HG03097 (cell line): ENCODE results near the gene HSPD1.

Experiments
- ATAC-seq: cut with Tn5 transposase; IDR thresholded peaks from one replicate; pipeline ENCODE4 v1.9.1; 2021; ENCODE audit not compliant: unreplicated experiment, low FRiP score

HSPD1 gene

DNA sequence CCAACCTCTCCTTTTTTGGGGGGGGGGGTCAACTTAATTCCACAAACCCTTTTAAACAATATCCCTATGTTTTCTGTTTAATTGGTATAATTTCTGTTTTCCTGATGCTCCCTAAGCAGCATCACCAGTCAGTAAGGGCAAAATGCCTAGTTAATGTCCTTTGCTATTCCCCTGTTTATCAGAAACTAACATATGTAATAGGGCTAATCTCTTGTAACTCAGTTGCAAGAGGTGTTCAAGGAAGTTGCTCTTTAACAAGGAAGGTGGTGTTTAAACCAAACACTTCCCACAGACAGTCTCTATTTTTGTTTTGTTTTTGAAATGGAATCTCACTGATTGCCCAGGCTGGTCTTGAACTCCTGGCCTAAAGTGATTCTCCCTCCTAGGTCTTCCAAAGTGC is 52.8 kb downstream of the HSPD1 start:
- no peak for ATAC-seq

DNA sequence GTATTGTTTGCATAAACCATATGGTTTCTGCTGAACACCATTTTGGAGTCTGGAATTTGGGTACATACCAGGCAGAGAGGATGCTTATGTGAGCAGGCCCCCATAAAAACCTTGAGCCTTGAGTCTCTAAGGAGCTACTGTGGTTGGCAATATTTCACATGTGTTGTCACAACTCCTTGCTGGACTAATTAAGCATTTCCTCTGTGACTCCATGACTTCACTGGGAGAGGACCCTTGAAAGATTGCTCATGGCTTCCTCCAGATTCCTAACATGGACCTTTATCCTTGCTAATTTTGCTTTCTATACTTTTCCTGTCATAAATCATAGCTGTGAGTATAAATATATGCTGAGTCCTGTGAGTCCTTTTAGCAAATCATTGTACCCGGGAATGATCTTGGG is 53.9 kb downstream of the HSPD1 start:
- no peak for ATAC-seq

DNA sequence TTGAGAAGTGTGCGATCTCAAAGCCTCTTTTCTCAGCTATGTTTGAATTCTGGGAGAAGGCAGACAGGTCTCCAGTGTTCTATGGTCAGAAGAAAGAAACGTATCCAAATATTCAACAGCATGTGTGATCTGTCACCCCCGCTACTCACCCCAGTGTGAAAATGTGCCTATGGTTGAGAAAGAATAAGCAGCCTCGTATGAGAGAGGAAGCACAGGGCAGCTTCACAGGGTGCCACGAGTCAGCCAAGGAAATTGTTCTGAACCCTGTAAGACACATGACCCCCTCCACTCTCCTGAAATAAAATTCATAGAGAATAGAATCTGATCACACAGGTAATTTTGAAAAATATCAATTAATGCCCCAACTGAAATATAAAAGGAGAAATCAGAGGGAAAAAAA is 56.8 kb downstream of the HSPD1 start:
- ATAC-seq, result no peak

DNA sequence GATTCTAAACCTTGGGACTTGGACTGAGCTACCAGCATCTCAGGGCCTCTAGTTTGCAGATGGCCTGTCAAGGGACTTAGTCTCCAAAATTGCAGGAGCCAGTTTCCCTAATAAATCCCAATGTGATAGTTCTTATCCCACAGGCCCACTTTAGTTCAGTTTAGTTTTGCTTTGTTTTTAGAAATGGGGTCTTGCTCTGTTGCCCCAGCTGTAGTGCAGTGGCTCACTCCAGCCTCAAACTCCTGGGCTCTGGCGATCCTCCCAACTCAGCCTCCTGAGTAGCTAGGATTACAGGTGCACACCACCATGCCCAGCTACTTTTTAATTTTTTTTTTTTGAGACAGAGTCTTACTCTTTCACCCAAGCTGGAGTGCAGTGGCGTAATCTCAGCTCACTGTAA is 62.3 kb downstream of the HSPD1 start:
- ATAC-seq, result no peak
